HG02840 (cell line): ENCODE results near the gene HAX1.
A peak's percentile ranks its signal among the peaks of the same experiment; 100 is the strongest.
"Not testable (repeated sequence)": the region's sequence is repeated elsewhere in the genome, so short reads cannot be mapped to it uniquely, and the experiment has no call there.

Experiments used
- ATAC-seq: cut with Tn5 transposase; IDR thresholded peaks from one replicate; pipeline ENCODE4 v1.9.1; 2021; ENCODE audit warnings: mild to moderate bottlenecking, moderate library complexity, moderate number of reproducible peaks; ENCODE audit not compliant: unreplicated experiment, low FRiP score

HAX1 gene

DNA sequence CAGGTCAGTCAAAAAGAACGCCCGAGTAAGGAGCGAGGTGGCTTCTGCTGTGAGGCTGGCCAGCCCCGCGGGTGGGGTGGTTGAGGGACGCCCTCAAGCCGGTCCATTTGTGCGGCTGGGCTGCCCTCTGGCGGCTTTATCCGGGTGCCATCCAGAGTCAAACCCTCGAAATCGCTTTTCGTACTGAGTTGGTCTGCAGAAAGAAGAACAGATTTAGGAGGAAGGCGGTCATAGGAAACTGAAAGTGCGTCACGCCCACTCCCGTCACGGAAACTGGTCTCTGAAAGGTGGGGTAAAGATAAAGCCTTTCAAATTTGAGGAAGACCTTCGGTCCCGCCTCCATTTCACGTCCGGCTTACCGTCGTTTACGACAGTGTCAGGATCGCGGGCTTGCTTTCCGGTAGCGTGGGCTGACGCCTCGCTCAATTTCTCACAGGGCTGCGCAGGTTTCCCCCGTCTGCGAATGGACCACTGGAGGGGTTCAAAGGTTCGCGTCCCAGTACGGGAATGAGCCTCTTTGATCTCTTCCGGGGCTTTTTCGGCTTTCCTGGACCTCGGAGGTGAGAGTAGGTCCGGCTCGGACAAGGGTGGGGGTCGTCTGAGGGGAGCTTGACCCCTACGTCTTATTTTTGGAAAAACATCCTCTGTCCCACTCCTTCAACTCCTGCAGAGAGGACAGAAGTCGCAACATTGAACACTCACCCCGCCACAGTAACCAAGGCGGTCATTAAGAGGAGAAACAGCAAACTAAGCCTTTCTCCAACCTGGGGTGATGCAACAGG, at the start of gene HAX1:
Gene HAX1, plus strand, starts transcription at position 413 of the 782 bp plus-strand sequence. Its CDS starts 95 bp downstream, at position 508.
- peak; percentile 80 for ATAC-seq

DNA sequence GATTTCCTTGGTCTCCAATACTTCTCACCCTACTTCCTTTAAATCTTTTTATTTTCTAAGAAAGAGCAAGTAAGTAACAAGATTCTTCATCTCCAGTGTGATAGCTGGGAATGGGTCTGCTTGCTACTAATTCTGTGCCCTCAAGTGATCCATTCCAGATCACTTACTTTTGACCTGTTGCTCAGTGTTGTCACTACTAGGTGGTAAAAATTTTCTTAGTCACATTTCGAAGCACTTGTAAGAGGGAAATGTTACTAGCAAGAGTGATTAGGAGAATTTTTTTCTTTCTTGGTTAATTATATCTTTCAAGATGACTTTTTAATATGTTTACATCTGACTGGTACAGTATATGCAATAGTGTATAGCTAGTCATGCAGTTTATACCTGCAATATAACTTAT, 49.5 kb upstream of the HAX1 start:
- no peak for ATAC-seq

DNA sequence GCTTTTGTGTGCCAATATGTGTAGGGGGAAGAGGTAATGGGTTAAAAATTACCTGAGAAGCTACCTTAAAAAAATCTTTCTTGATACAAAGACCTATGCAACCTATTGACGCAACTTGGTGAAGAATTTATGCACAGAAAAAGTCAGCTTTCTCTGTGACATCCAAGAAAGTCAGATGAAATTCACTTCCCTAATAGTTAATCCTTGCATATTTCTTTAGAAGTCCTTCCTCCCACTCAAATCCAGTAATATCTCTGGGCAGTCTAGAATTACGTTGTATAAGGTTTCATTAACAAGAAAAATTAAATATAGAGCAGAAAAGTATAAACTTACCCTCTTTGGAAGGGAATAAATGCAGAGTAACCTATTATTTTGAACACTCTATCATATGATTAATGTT, 48.8 kb upstream of the HAX1 start:
- ATAC-seq, result no peak

DNA sequence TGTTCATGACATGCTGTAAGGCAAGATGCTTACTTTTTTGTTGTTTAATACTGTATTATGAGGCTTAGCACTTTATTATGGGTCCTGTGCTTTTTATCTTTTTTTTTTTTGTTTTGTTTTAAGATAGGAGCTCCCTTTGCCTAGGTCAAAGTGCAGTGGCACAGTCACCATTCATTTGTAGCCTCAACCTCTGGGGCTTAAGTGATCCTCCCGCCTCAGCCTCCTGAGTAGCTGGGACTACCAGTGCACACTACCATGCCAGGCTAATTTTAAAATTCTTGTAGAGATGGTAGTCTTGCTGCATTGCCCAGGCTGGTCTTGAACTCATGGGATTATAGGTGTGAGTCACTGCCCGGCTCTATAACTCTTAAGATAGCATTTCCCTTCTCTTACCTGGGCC, 47.1 kb upstream of the HAX1 start:
- no peak for ATAC-seq

DNA sequence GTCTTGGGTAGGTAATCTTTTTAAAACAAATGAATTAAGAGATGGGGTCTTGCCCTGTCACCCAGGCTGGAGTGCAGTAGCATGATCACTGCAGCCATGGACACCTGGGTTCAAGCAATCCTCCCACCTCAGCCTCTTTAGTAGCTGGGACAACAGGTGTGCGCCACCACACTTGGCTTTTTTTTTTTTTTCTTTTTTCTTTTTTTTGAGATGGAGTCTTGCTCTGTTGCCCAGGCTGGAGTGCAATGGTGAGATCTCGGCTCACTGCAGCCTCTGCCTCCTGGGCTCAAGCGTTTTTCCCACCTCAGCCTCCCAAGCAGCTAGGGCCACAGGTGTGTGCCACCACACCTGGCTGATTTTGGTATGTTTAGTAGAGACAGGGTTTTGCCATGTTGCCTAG, 41.3 kb upstream of the HAX1 start:
- ATAC-seq, result not testable (repeated sequence)

DNA sequence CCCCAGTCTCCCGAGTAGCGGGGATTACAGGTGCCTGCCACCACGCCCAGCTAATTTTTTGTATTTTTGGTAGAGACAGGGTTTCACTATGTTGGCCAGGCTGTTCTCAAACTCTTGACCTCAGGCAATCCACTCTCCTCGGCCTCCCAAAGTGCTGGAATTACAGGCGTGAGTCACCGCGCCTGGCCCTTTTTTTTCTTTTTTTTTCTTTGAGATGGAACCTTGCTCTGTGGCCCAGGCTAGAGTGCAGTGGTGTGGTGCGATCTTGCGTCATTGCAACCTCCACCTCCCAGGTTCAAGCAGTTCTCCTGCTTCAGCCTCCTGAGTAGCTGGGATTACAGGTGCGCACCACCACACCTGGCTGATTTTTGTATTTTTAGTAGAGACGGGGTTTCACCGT, 39.3 kb upstream of the HAX1 start:
- ATAC-seq, result not testable (repeated sequence)

DNA sequence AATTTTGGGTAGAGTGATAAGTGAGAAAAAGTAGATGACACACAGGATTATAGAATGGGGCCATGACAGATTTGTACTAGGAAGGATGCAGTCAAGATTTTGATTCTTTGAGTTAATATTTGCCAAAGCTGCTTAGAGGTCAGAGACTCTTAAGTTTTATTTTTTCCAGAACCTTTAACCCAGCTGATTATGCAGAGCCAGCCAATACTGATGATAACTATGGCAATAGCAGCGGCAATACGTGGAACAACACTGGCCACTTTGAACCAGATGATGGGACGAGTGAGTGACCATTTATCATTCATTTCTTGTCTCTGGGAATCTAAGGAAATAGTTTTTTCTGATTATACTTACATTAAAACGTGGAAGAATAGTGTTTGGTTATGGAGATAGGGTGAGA, 35.6 kb upstream of the HAX1 start:
- no peak for ATAC-seq

DNA sequence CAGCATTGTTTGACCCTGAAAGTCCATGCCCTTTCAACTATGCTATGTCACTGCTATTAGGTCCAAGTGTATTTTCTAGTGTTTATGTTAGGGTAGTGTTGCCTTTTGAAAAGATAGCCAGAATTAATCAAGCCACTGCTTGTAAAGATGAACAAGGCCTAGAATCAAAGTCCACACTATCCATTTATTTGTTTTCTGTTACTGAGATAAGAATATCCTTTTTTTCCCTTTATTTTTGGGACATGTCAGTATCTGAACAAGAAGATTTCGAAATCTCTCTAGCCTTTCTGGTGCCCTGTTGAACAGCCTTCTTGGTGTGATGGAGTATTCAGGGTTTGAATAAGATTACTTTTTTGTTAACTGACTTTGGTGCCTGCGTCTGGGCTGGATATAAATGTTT, 35.0 kb upstream of the HAX1 start:
- no peak for ATAC-seq

- no peak for ATAC-seq
Observed at GRCh38 chr1:154237880-154238506, 34.4 kb upstream of the HAX1 start.

DNA sequence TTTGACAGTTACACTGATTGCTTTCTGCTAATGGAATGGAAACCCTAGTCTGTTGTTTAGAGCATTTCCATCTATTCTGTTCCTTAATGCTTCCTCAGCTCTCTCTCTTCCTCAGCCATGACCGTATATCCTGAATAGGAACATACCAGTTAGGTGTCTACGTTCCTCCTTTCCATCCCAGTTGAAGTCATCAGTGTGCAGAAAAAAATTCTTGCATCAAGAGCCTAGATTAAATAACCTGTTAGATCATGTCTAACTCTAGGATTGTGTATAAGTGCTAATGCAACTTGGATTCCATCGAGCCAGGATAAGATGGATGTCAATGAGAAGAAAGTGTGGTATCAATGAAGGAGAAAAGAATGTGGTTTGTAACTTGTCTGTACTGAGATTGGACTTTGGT, 32.9 kb upstream of the HAX1 start:
- ATAC-seq, result no peak

DNA sequence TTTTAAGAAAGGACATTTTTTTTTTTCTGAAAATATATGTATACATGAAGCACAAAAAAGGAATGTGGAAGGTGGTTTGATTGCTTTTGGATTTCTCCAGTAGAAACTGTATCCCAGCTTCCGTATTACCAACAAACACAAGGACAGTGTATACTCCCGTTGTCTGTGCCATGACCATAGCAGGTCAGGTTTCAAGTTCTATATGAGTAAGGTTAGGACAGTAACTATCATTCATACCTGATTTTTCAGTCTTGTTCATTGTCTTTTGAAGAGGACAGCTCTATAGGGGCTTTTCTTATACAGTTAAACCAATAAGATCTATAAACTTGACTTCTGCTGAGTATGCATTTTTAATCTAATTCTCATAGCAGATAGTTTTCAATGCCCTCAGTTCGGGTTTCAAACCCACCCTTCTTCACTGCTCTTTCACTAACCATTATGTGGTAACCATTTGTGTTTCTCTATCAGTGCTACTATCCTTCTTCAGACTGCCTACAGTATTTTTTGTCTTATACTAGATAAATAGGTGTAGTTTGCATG, 32.1 kb upstream of the HAX1 start:
- ATAC-seq, result no peak

GRCh38 chr1:154241703-154242351, 30.6 kb upstream of the HAX1 start:
- no peak for ATAC-seq

- ATAC-seq, result no peak
Observed at GRCh38 chr1:154253671-154254070, 18.8 kb upstream of the HAX1 start.

- ATAC-seq, result no peak
Observed at GRCh38 chr1:154256686-154257085, 15.7 kb upstream of the HAX1 start.

DNA sequence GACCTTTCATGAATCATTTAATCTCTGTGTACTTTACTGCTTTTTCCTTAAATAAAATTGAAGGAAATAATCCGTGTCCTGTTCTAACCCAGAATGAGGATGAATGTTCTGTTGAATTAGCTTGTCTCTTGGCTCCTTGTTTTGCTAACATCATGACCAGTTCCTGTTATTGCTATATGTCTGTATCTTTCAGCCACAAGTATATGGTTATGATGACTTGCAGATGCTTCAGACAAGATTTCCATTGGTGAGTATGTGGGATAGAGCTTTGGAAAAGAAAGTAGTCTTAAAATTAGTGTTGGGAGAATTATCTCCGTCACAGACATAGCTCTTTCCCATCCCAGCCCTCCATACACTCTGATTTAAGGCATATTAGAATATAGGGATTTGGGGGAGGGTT, 13.6 kb upstream of the HAX1 start:
- ATAC-seq, result no peak

- no peak for ATAC-seq
Observed at GRCh38 chr1:154260127-154260526, 12.3 kb upstream of the HAX1 start.

DNA sequence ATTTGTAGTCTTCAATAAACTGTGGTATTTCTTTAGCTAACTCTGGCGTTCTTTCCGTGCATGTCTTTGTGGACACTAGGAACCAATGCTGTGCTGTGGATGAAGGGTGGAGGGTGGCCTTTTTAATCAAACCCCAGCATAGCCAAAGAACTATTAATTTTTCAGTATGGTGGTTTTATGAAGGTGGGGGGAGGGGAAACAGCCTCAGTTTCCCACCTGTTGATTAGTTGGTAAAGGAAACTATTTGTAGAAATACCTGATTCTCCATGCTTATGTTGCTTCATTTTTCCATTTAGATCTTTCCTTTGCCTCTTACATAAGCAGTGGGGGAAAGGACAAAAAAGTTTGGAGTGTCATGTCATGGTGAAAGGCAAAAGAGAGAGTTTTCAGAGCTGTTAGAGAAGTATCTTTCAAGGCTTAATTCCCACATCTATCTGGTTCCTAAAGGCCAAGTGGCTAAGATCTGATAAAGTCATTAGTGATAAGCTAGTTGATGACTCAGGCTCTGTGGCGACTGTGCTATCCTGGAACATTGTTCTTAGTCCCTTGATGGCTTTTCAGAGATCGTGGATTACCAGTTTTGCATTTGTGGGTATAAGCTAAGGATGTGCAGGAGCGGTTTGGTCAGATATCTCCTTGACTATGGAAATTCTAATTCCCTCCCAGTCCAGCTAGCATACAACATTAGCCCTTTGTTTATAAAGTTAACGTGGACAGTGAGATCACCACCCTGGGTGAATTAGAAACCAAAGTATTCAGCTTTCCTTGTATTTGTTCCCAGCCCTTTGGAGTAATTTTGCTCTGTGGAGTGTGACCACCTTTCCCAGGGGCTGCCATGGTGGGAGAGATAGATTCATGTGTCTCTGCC, 8.7 kb upstream of the HAX1 start:
- ATAC-seq, result no peak

DNA sequence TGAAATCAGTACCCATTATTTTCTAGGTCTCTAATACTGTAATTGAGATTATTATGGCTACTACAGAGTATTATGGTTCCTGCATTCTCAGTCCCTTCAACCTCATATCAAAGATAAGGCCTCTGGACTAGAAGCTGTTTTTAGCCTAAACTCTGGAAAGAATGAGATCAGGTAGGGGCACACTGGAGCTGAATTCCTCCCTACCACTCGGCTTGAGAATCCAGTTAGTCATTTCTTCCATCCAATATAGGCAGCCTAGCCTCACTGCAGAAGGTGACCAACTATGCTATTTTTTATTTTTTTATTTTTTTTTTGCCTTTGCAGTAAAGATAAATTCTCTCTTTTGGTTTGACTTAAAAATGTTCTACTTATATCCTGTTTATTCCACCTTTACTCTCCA, 8.0 kb upstream of the HAX1 start:
- no peak for ATAC-seq

DNA sequence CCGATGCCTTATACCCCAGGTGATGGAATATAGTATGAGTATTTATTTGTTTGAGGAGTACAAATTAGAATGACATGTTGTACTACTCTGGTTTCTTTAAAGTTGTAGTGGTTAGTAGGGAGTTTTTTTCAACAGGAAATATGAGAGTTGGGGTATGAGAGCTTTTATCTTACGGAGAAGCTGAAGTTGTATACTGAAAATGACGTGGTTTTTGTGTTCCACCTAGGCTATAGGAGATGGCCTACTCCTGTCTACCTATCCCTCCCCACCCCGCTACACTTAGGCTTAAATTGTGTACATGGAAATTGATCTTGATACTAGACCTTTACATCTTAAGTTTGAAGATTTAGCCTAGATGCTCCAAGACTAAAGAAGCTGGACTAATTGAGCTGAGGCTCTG, 6.8 kb upstream of the HAX1 start:
- no peak for ATAC-seq

DNA sequence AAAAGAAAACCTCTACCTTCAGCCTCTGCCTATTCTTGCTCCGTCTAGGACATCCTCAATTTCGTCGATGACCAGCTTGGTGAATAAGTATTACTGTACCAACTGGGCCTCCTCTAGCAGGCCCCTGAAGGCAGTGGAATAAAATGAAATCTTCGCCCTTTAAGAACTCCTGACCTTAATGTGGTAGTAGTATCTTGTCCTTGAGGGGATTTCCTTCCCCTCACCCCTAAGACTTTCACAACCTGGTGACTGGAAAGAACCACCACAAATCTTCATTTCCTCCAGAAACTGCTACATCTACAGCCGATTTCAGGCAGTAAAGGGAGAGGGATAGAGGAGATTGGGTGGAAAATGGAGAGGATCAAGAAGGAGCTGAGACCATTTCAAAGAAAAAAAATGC, 1.6 kb upstream of the HAX1 start:
- no peak for ATAC-seq
